ENCODE results near the gene AURKB. TPM values are rescaled to one million over a fixed set of nuclear protein-coding genes. Genes with fewer than 3 reads are reported as not detected.
"Not testable (repeated sequence)": the region's sequence is repeated elsewhere in the genome, so short reads cannot be mapped to it uniquely, and the experiment has no call there.

The AURKB gene
- total RNA-seq, 4 donors from 2014 or later, result 3.7 to 18.2 (median 9.5) TPM

DNA sequence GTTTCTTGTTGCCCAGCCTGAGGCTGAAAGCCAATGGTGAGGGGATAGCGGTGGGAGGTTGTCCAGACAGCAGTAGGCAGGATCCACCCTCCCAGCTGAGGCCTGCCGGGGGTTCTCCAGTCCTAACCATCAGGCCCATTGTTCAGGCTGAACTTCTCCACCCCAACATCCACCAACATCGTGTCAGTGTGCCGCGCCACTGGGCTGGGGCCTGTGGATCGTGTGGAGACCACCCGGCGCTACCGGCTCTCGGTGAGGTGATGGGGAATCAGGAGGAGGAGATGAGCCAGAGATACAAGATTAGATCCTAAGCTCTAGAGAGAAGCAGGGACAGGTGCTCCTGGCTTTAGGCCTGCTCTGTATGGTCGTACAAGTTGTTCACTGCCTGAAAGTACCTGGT is 44.5 kb upstream of the AURKB start:
- 98% methylated on average over 11 of the region's 11 CpGs for WGBS
- DNase-seq (ENCODE audit: low spot score in 2 of 2), result no peak
- Histone ChIP-seq H3K9me3 (no peaks in the 10 kb centered on the region), H3K36me3 (peaks cover 61% of the 10 kb centered on the region), H3K4me3 (no peak overlapping the region), H3K27me3 (no peaks in the 10 kb centered on the region), H3K4me1 (peaks cover 2% of the 10 kb centered on the region), H3K27ac (no peak overlapping the region)
- no peak for TF ChIP-seq POLR2A (IDR thresholded peaks at IDR 0.05)
- TF ChIP-seq POLR2AphosphoS5 (IDR thresholded peaks at IDR 0.05), result no peak
- TF ChIP-seq EP300 (IDR thresholded peaks at IDR 0.05), result no peak
- TF ChIP-seq, protein P1, sequence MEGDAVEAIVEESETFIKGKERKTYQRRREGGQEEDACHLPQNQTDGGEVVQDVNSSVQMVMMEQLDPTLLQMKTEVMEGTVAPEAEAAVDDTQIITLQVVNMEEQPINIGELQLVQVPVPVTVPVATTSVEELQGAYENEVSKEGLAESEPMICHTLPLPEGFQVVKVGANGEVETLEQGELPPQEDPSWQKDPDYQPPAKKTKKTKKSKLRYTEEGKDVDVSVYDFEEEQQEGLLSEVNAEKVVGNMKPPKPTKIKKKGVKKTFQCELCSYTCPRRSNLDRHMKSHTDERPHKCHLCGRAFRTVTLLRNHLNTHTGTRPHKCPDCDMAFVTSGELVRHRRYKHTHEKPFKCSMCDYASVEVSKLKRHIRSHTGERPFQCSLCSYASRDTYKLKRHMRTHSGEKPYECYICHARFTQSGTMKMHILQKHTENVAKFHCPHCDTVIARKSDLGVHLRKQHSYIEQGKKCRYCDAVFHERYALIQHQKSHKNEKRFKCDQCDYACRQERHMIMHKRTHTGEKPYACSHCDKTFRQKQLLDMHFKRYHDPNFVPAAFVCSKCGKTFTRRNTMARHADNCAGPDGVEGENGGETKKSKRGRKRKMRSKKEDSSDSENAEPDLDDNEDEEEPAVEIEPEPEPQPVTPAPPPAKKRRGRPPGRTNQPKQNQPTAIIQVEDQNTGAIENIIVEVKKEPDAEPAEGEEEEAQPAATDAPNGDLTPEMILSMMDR (IDR thresholded peaks at IDR 0.05), result no peak

DNA sequence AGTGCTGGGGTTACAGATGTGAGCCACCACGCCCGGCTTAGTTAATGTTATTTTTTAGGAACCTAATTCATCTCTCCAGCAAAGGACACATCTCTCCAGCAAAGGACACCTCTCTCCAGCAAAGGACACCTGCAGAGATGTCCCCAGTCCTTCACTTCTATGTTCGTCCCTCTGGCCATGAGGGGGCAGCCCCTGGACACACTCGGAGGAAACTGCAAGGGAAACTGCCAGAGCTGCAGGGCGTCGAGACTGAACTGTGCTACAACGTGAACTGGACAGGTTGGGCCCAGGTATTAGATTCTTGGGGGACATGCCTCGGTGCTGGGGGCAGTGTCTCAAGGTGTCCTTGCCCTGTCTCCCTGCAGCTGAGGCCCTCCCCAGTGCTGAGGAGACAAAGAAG is 43.4 kb upstream of the AURKB start:
- Histone ChIP-seq H3K27me3 (no peaks in the 10 kb centered on the region), H3K4me3 (no peak overlapping the region), H3K9me3 (no peaks in the 10 kb centered on the region), H3K4me1 (peaks cover 8% of the 10 kb centered on the region), H3K36me3 (peaks cover 51% of the 10 kb centered on the region), H3K27ac (no peak overlapping the region)
- DNase-seq (ENCODE audit: low spot score in 2 of 2), result no peak
- TF ChIP-seq EP300 (IDR thresholded peaks at IDR 0.05) (no peak), POLR2A (IDR thresholded peaks at IDR 0.05) (no peak), POLR2AphosphoS5 (IDR thresholded peaks at IDR 0.05) (no peak)
- TF ChIP-seq, protein P1 (IDR thresholded peaks at IDR 0.05), result no peak
- 86% methylated on average over 8 of the region's 8 CpGs for WGBS

DNA sequence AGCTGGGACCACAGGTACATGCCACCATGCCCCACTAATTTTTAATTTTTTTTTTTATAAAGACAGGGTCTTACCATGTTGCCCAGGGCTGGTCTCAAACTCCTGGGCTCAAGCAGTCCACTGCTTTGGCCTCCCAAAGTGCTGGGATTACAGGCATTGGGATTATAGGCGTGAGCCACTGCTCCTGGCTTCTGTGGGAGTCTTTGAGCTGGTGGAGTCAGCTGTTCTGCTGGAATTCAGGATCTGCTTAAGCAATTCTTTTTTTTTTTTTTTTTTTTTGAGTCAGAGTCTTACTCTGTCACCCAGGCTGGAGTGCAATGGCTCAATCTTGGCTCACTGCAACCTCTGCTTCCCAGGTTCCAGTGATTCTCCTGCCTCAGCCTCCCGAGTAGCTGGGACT is 41.0 kb upstream of the AURKB start:
- H3K27ac ChIP-seq; DNase-seq (ENCODE audit: low spot score in 2 of 2); H3K4me3 ChIP-seq; H3K27me3 ChIP-seq; H3K9me3 ChIP-seq: not testable (repeated sequence)
- H3K4me1 ChIP-seq, result peaks cover 21% of the 10 kb centered on the region
- peaks cover 27% of the 10 kb centered on the region for H3K36me3 ChIP-seq
- 66% methylated on average over 2 of the region's 2 CpGs for WGBS

- peak overlapping the region; percentile 96 for H3K27ac ChIP-seq
- no peak for DNase-seq (ENCODE audit: low spot score in 2 of 2)
- TF ChIP-seq POLR2AphosphoS5 (IDR thresholded peaks at IDR 0.05), result no peak
- no peak for TF ChIP-seq EP300 (IDR thresholded peaks at IDR 0.05)
- H3K4me1 ChIP-seq, result peaks cover 21% of the 10 kb centered on the region
- no peaks in the 10 kb centered on the region for H3K27me3 ChIP-seq
- H3K36me3 ChIP-seq, result peaks cover 12% of the 10 kb centered on the region
- peak overlapping the region; percentile 71 for H3K4me3 ChIP-seq
- H3K9me3 ChIP-seq, result no peaks in the 10 kb centered on the region
- WGBS, result 13% methylated on average over 10 of the region's 10 CpGs
These were observed 39.5 kb upstream of the AURKB start for GRCh38 chr17:8249621-8250500.

GRCh38 chr17:8248751-8249607 is 38.6 kb upstream of the AURKB start, which contains the start of gene PFAS:
Gene PFAS (plus strand): TSS chr17:8249289. CDS start chr17:8253938, 4,649 bp downstream.
- under 1% methylated on average over 41 of the region's 58 CpGs for WGBS
- Histone ChIP-seq H3K27ac (peak within 1 kb of the TSS; percentile 96), H3K36me3 (peaks cover 3% of the 10 kb centered on the region), H3K4me3 (peak within 1 kb of the TSS; percentile 71), H3K4me1 (peaks cover 21% of the 10 kb centered on the region), H3K27me3 (no peaks in the 10 kb centered on the region), H3K9me3 (no peaks in the 10 kb centered on the region)
- DNase-seq (ENCODE audit: low spot score in 2 of 2), result peak; percentile 97
- no peak for TF ChIP-seq EP300 (IDR thresholded peaks at IDR 0.05)
- peak in 1 of 2 donors; percentile 8 for TF ChIP-seq POLR2A (IDR thresholded peaks at IDR 0.05)
- TF ChIP-seq POLR2AphosphoS5 (IDR thresholded peaks at IDR 0.05), result peak in 2 of 3 donors; percentile 34 to 70
- TF ChIP-seq, protein P1 (IDR thresholded peaks at IDR 0.05), result no peak

DNA sequence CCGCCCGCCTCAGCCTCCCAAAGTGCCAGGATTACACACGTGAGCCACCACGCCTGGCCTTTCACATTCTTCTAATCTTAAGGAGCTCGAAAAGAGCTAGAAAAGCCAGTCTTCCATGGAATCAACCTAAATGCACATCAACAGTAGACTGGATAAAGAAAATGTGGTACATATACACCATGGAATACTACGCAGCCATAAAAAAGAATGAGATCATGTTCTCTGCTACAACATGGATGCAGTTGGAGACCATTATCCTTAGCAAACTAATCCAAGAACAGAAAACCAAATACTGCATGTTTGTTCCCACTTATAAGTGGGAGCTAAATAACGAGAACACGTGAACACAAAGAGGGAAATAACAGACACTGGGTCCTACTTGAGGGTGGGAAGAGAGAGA is 34.4 kb upstream of the AURKB start:
- H3K4me3 ChIP-seq, result no peak overlapping the region
- H3K36me3 ChIP-seq, result peaks cover 12% of the 10 kb centered on the region
- no peak for DNase-seq (ENCODE audit: low spot score in 2 of 2)
- H3K27me3 ChIP-seq, result no peaks in the 10 kb centered on the region
- H3K27ac ChIP-seq, result no peak overlapping the region
- TF ChIP-seq POLR2A (IDR thresholded peaks at IDR 0.05), result no peak
- TF ChIP-seq, protein P1 (IDR thresholded peaks at IDR 0.05), result no peak
- TF ChIP-seq EP300 (IDR thresholded peaks at IDR 0.05), result no peak
- TF ChIP-seq POLR2AphosphoS5 (IDR thresholded peaks at IDR 0.05), result no peak
- WGBS, result 95% methylated on average over 8 of the region's 8 CpGs
- no peaks in the 10 kb centered on the region for H3K9me3 ChIP-seq
- H3K4me1 ChIP-seq, result peaks cover 18% of the 10 kb centered on the region
